ENCODE results near the gene UBE2H.
"Not testable (repeated sequence)": the region's sequence is repeated elsewhere in the genome, so short reads cannot be mapped to it uniquely, and the experiment has no call there.

Gene UBE2H

DNA sequence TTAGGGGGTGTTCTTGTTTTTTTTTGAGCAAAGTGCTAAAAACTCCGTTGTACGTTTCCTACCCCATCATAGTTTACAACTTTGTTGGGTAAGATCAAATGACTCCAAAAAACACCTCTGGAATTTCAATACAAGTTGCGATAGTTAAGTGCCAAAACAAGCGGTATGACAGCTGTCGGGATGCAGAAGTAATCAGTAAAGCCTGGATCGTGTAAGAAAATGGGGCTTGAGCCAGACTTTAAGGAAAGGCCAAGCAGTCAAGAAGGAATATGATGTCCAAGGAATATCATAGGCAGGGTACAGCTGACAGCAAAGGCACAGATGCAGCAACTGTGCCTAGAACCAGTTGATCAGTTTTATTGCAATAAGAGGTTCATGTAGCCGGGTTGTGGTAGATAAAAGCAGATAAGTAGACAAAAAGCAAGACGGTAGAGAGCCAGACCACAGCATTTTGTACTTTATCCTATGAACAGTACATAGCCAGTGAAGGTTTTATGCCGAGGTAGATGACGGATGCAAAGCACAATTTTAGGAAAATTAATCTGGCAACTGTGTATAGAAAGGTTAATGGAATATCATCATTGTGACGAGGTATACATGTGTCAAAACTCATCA lies 45.5 kb downstream of the UBE2H start:
- DNase-seq: no peak

DNA sequence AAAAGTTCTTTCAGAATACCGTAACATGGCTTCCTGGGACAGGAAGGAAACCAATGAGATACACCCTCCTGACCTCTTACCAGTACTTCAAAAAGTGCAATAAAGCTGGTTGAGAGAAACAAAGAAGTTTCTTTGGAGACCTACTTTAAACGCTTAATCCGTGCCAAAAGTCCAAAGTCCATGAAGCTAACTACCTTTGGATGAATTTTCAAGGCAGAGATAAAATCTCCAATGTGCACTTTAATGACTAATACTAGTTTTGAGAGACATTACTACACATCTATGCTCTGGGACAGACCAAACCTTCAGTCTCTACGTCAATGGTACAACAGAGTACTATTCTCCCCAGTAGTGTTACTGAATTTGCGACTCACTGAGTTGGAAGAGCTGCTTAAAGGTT lies 46.1 kb downstream of the UBE2H start:
- DNase-seq: no peak

DNA sequence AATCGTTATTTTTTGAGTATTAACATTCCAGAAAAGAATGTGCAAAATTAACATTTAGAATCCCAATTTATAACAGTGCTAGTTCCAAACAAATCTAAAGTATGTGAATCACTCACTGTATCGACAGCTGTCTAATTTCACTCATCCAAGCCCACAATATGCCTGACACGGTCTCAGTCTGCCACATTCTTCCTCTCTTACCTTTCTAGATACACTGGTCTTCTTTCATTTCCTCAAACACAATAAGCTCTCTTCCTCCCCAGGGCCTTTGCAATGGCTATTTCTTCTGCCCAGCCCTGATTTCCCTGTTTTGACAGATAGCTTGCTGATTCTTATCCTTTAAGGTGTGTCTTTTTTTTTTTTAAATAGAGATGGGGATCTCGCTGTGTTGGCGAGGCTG lies 48.8 kb downstream of the UBE2H start:
- DNase-seq: no peak

DNA sequence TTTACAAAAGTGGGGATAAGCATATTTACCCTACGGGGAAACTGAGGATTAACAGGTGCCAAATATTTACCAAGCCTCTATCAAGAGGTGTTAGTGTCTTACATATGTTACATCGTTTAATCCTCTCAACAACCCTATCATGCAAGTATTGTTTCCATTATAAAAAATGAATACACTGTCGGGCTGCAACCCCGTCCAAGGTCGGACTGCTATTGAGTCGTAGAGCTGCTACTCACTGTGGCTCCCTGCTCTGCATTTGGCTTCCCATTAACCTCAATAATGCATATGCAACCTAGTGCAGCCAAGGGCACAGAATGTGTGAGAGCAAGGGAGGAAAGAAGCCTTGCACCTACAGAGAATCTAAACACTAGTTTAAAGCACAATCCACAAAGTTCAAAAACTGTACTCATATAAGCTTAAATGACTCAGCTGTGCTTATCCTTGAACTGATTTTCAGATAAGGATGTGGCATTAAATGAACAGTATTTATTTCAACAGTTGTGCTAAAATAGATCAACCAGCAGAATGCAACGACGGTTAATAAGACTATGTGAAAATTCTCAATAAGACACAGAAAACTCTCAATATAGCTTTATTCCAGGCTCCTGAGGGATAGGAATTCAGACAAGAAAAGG lies 49.9 kb downstream of the UBE2H start:
- DNase-seq: no peak

DNA sequence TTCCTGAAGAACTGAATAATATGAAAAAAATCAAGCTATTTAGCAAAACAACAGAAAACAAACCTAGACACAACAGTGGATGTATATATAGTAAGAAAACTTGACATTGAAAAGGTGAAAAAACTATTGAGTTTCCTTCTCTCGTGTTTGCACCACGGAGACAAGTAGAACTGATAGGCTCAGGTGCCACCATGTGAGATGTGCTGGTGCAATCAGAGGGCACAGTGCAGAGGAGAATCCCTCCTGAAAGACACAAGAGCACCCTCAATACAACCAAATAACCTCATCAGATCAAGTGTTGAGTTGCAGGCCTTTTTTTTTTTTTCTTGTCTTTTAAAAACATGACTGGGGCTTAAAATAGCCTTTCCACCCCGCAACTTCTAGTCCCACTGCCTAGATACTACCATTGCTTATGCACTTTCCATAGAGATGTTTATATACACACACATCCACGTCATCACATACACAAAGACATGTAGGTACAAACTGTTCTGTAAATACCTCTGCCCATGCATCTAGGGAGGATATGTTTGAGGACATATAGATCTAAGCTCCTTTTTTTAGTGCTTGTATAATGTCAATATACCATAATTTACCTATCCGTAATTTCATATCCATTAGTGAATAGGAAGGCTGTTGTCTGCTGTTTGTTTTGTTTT lies 54.1 kb downstream of the UBE2H start:
- no peak for DNase-seq

DNA sequence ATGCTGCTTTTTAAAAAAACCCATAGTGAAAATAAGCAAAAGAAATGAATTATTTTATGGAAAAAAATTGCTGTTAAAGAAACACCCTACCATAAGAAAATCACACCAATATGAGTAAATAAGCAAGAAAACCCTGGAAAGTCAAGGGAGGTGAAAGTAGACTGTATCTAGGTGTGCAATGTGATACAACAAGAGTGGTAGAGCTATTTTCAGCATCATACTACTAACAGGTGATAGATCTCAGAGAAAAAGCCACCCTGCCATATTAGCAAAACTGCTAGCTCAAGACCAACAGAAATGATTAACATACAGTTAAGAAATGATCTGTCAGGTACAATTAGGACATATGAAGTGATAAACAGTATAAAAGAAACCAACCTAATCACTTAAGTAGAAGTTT lies 54.8 kb downstream of the UBE2H start:
- DNase-seq: no peak

DNA sequence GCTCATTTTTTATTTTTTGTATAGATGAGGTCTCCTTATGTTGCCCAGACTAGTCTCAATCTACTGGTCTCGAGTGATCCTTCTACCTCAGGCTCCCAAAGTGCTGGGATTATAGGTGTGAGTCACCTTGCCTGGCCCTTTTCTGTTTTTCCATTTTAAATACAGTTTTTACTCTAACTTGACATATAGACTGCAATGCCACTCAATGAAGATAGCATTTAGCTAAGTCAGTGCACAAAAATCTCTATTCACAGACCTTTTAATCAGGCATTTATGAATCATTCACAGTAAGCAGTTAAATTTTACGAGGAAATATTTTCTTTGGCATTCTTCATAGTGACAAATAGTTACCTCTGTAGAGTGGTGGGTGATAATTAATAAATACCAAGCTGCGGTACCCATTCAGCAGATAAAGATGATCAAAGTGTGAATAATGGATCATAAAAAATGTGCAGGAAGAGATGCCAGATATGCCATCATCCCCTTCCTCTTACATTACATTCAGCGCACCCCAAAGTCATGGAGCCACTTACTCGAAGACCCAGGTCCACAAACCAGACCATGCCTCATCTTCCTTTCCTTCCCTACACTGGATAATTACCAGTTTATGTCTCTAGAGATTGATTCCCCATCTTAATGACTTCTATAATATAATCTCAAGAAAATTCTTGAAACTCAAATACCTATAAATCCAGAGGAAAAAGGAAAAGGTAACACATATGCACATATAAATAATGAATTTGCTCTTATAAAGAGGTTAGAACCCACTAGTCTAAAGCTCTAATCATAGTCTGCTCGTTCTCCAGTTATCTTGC lies 56.0 kb downstream of the UBE2H start:
- DNase-seq: no peak

DNA sequence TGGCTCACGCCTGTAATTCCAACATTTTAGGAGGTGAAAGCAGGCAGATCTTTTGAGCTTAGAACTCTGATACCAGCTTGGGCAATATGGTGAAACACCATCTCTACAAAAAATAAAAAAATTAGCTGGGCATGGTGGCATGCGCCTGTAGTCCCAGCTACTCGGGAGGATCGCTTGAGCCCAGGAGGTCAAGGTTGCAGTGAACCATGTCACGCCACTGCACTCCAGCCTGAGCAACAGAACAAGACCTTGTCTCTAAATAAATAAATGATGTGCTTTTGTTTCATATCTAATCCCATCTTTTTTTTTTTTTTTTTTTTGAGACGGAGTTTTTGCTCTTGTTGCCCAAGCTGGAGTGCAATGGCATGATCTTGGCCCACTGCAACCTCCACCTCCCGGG lies 58.6 kb downstream of the UBE2H start:
- not testable (repeated sequence) for DNase-seq

DNA sequence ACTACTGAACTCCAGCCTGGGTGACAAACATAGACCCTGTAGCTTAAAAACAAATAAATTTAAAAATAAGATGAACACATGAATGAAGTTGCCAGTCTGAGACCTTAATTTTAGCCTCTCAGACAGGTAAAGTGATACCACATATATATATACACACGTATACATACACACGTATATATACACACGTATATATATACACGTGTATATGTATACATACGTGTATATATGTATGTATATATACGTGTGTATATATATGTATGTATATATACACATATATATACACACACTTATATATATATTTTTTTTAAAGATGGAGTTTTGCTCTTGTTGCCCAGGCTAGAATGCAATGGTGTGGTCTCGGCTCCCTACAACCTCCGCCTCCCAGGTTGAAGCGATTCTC lies 62.7 kb downstream of the UBE2H start:
- no peak for DNase-seq

DNA sequence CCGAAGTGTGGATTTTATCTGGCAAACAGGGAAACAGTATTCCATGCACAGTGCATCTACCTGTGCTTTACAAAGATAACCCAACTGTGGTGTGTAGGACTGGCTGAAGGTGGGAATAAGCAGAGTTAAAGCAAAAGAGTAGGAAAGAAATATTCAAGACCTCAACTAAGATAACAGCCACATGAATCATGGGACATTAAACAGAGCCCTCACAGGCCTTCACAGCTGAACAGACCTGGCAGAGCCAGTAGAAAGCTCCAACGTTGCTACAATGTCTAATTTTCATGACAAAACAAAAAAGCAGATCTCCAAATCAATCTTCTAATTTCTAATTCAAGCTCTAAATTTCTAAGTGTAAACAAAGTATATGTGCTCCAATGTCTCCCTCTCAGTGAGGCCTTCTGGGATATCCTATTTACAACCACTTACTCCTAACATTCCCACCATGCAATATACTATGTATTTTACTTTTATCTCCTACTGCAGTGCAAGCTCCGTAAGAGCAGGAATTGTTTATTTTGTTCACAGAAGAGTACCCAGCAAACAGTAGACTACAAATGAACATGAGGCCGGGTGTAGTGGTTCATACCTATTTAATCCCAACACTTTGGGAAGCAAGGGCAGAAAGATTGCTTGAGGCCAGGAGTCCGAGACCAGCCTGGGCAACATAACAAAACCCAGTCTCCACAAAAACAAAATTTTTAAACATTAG lies 63.5 kb downstream of the UBE2H start:
- no peak for DNase-seq

DNA sequence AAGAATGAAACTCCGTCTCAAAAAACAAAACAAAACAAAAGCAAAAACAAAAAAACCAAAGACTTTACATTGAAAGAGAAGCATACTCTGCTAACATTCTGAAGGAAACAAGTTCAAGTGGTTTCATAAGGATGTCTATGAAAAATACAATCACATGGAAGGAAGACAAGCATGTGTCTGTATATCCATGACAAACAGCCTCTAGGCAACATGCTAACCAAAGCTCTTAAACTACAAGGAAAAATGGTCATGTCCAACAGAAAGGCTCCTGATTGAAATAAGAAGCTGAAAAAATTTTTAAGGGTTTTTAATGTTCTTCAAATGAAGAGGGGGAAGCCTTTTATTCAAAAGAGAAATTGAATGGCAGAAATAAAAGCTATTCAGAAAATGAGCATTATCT lies 64.9 kb downstream of the UBE2H start:
- DNase-seq: no peak

DNA sequence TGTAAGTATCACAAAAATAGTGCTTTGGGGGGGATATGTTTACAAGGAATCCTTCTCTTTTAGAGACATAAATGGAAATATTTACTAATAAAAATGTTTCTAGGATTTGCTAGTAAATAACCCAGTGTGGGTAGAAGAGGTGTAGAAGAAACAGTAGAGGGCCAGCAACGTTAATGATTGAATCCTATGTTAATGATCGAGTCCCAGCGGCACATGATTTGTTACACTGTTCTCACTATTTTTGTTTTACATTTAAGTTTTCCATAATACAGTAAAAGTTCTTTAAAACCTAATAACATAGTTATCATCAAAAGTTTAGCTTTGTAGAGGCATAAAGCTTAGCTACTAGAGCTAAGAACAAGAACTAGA lies 66.0 kb downstream of the UBE2H start:
- no peak for DNase-seq

DNA sequence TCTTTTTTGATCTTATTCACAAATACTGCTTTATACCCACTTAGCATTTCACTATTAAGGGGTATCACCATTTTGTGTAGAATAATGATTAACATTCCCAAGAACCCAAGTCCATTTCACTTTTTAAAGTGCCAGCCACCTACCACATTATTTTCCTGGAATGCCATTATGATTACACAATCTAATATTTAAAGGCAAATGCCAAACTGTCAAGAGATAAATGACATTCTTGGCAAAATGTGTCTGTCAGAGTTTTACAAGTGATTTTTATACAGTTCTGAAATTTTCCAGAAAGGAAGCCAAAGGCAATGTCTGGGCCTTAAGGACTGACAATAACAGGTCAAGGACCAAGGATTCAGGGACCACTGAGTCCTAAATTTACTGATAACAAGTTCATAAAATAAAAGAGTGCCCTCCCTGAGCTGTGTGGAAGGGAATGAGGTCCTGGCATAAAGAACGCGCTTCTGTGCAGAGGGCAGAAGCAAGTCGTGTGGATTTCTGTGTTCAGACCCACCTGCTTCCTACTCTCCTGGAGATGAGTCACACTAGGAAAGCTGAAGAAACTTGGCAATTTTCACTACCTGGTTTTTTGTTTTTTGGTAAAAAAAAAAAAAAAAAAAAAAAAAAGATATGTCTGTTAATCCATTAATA lies 66.5 kb downstream of the UBE2H start:
- no peak for DNase-seq

DNA sequence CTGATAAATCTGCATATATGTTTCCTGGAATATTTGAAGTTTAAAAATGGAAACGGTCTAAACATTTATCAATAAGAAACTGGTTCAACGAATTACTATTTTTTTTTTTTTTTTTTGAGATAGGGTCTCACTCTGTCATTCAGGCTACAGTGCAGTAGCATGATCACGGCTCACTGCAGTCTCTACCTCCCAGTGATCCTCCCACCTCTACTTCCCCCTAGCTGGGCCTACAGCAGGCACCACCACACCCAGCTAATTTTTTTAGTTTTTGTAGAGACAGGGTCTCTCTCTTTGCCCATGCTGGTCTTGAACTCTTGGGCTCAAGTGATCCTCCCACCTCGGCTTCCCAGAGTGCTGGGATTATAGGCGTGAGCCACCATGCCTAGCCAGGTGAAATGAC lies 68.3 kb downstream of the UBE2H start:
- DNase-seq: no peak

DNA sequence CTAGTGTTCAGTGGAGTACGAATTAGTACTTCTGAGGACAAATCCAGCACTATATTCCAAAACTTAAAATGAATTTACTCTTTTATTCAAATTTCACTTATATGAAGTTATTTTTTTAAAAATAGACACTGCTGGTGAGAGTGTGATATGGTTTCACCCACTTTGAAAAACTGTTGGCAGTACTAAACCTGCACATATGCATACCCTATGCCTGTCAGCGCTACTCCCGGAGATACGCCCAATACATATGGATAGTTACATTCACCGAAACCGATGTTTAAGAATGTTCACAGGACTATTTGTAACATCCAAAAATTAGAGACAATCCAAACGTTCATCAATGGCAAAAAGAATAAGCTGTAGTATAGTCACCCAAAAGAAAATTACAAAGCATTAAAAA lies 69.6 kb downstream of the UBE2H start:
- DNase-seq: no peak

DNA sequence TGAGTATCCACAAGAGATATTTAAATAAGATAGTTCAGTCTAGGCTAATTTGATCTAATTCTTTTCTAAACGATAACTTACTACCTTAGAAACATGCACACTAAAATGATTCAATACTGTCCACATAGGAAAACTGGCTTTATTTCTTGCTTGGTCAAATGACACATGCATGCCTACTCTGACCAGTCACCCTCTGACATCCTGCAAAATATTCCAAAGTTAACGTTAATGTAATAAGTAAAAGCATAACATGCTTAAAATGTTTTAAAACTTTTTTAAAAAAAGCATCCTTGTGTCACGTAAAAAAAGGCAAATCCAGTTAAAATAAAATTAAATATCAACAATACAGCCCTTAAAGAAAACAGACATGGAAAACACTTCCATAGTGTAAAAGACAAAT lies 70.2 kb downstream of the UBE2H start:
- DNase-seq: no peak

DNA sequence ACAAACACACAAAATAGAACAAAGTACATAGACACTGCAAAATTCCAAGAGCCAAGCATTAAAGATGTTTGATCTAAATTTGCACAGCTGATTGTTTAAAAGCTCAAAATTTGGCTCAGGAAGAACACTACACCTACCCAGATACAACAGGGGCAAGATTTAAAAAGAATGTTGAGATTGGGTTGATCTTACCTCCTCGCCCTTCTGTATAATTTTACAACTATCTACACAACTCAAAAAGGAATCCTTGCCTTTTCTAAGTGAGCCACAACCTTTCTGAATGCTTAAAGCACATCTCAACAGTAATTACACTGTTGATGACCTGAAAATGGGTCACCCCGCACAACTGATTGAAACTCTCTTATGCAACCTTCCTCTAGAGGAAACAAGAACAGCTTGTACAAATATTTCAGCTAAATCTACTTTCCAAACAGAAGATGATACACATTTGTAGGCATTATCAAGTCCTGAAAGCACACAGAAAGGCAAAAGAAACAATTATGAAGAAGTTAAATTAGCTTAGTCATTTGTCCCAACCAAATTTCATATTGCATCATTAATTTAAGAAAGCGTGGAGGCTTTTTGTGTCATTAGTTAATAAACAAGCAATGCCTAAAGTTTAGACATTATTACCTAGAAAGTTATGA lies 75.5 kb downstream of the UBE2H start:
- no peak for DNase-seq

DNA sequence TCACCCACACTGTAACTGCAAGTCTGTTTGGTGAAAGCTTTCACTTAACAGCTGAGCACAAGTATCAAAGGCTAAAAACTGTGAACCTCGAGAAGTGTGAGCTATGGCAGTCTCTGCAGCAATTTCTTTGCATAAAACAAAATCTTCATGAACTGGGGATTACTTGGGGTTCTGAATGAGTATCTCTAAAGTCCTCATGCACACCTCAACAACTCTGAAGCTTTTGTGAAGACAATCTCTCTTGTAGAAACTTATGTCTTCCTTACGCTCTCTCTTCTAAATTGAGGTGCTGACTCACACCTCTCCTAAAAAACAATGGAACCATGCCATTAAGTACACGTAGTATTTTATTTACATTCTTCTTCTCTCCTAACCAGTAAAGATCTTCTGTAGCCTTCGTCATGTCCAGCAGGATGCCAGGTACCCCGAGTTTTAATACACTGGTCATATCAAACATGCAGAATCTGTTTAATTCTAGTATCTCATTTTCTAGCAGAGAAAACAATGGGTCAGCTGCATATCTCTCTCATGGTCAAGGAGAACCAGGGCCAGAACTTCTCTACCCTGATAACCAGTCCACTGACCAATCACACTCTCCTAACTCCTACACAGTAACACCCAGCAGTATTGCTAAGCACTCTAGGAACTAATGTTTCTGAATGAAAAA lies 76.9 kb downstream of the UBE2H start:
- no peak for DNase-seq

DNA sequence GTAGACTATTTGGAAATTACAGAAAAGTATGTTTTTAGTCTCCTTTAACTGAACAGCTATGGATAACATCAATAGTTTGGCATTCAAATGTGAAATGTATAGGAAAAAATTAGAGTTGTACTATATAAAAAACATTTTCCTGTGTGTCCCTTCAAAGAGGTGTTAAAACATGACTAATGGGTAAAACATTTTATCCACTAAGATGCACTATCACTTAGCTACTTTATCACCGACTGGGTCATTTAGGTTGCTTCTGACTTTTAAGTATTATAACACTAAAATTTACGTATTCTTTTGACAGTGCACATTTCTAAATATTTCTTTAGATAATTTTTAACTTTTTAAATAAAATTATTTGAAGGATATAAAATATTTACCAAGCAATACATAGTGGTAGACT lies 77.6 kb downstream of the UBE2H start:
- no peak for DNase-seq

DNA sequence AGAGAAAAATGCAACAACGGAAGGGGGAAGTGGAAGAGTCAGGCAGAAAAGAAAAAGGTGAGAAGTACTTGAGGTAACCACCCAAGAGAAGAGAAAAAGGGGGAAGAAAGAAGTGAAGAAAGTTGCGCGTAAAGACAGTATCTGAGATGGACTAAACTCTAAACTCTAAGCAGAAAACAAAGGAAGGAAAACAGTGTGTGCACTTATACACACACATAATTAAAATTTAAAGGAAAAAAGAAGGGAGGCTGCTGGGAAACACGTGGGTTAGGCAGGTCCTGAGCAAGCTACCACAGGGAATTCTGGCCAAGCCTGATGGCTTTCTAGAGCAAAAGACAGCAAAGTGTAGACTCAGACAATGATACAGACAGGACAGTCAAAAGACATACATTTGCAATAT lies 78.0 kb downstream of the UBE2H start:
- DNase-seq: no peak

DNA sequence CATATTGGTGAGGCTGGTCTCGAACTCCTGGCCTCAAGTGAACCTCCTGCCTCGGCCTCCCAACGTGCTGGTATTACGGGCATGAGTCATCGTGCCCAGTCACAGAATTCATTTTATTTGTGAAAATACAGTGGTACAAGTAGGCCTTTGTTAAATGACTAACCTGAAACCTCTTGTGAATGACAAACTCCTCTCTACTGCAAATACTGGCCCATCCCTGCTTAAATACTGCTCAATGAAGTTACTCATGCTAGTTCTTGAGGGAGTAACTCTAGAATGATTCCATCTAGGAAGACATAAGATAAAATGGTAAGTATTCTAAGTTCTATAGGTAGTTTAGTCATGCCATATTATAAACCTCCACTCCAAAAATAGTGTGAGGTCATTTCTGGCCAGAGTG lies 80.7 kb downstream of the UBE2H start:
- no peak for DNase-seq

DNA sequence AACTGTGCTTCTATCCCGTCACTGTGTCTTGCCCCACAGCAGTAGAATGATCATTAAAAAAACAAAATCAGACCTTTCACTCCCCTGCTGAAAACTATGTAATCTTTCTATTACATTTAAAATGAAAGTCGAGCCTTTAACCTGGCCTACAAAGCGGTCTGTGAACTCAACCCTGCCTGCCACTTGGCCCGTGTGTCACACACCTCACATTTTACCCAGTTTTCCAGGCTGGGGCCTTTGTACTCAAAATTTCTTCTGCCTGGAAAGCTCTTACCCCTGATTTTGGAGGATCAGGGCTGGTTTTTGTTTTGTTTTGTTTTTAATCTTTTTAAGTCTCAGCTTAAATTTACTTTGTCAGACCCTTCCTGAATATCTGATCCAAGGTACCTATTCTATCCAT lies 82.1 kb downstream of the UBE2H start:
- DNase-seq: no peak
